Measurements from ENCODE around the gene ARHGDIA.

DNA sequence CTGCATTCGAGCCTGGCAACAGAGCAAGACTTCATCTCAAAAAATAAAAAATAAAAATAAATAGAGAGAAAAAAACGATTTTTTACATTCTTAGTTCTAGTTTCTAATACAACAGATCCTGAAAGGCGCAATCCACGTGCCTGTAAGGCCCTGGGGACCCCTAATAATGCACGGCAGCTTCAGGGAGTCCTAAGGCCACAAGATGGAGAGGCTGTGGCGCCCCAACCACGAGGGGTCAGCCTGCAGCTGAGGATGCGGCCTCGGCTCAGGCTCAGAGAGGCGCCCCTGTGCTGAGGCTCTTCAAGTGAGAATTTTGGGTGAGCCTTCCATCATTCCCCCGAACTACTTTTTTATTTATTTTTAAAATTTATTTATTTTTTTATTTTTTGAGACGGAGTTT lies 21.7 kb downstream of the ARHGDIA start:
- TF ChIP-seq, protein P1, sequence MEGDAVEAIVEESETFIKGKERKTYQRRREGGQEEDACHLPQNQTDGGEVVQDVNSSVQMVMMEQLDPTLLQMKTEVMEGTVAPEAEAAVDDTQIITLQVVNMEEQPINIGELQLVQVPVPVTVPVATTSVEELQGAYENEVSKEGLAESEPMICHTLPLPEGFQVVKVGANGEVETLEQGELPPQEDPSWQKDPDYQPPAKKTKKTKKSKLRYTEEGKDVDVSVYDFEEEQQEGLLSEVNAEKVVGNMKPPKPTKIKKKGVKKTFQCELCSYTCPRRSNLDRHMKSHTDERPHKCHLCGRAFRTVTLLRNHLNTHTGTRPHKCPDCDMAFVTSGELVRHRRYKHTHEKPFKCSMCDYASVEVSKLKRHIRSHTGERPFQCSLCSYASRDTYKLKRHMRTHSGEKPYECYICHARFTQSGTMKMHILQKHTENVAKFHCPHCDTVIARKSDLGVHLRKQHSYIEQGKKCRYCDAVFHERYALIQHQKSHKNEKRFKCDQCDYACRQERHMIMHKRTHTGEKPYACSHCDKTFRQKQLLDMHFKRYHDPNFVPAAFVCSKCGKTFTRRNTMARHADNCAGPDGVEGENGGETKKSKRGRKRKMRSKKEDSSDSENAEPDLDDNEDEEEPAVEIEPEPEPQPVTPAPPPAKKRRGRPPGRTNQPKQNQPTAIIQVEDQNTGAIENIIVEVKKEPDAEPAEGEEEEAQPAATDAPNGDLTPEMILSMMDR (conservative IDR thresholded peaks at IDR 0.05; ENCODE audit: low read length) = no peak
- no peak for TF ChIP-seq EZH2phosphoT487 (IDR thresholded peaks at IDR 0.05; ENCODE audit: borderline replicate concordance, low read depth, low read length)
